Measurements from ENCODE around the gene KIF6. TPM values are rescaled to one million over a fixed set of nuclear protein-coding genes. Genes with fewer than 3 reads are reported as not detected.
A peak's percentile ranks its signal among the peaks of the same experiment; 100 is the strongest.
"Not testable (repeated sequence)": the region's sequence is repeated elsewhere in the genome, so short reads cannot be mapped to it uniquely, and the experiment has no call there.

KIF6 gene
- total and polyA plus RNA-seq, 5 donors: 0.25 to 1.4 (median 0.43) TPM

GRCh38 chr6:39516471-39516870, 208.7 kb downstream of the KIF6 start:
- Histone ChIP-seq H3K9me3 (ENCODE audit: control insufficient read depth, low read length) (no peaks in the 10 kb centered on the region), H3K27ac (ENCODE audit: low read length) (no peak overlapping the region), H3K4me1 (ENCODE audit: control insufficient read depth, insufficient read depth, low read length) (no peaks in the 10 kb centered on the region), H3K27me3 (ENCODE audit: control insufficient read depth, insufficient read depth) (no peaks in the 10 kb centered on the region), H3K4me3 (ENCODE audit: low read length) (no peak overlapping the region)
- ATAC-seq (no peak), DNase-seq (no peak)
- intact Hi-C loops (cut with DNase I): no loop called here

- no peaks in the 10 kb centered on the region for H3K9me3 ChIP-seq (ENCODE audit: control insufficient read depth, low read length)
- H3K4me1 ChIP-seq (ENCODE audit: control insufficient read depth, insufficient read depth, low read length): no peaks in the 10 kb centered on the region
- no peak overlapping the region for H3K27ac ChIP-seq (ENCODE audit: low read length)
- ATAC-seq (no peak), DNase-seq (no peak)
- 79% methylated on average over 4 of the region's 4 CpGs for WGBS
- intact Hi-C loops (cut with DNase I): no loop called here
- H3K4me3 ChIP-seq (ENCODE audit: low read length): no peak overlapping the region
- H3K27me3 ChIP-seq (ENCODE audit: control insufficient read depth, insufficient read depth): no peaks in the 10 kb centered on the region
These were observed 209.7 kb downstream of the KIF6 start for GRCh38 chr6:39515471-39515870.

DNA sequence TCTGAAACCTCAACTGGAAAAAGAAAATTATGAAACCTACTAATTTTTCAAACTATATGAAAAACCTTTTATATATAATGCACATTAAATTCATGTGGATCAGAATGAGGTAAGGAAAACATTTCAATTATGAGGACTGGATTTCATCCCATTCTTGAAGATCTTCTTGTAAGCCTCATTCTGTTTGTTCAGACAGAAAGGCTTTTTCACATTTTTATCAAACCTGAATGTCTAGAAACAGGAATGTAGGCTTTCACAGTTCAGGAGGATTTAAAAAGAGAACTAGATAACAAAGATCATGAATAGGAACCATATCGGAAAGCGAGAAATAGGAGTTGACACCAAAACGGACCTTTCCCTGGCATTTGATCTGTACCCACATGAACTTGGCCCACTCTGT, 210.2 kb downstream of the KIF6 start:
- DNase-seq (no peak), ATAC-seq (no peak)
- H3K27ac ChIP-seq (ENCODE audit: low read length): no peak overlapping the region
- H3K9me3 ChIP-seq (ENCODE audit: control insufficient read depth, low read length): no peaks in the 10 kb centered on the region
- H3K27me3 ChIP-seq (ENCODE audit: control insufficient read depth, insufficient read depth): no peaks in the 10 kb centered on the region
- WGBS: 69% methylated on average over 3 of the region's 3 CpGs
- intact Hi-C loops (cut with DNase I): no loop called here
- no peak overlapping the region for H3K4me3 ChIP-seq (ENCODE audit: low read length)
- H3K4me1 ChIP-seq (ENCODE audit: control insufficient read depth, insufficient read depth, low read length): no peaks in the 10 kb centered on the region

- H3K4me1 ChIP-seq (ENCODE audit: control insufficient read depth, insufficient read depth, low read length); DNase-seq; H3K27me3 ChIP-seq (ENCODE audit: control insufficient read depth, insufficient read depth); ATAC-seq; H3K27ac ChIP-seq (ENCODE audit: low read length); H3K9me3 ChIP-seq (ENCODE audit: control insufficient read depth, low read length); H3K4me3 ChIP-seq (ENCODE audit: low read length); intact Hi-C loops (cut with DNase I): not testable (repeated sequence)
- 89% methylated on average over 5 of the region's 5 CpGs for WGBS
These were observed 215.4 kb downstream of the KIF6 start for GRCh38 chr6:39509831-39510230.

- Histone ChIP-seq H3K27me3 (ENCODE audit: control insufficient read depth, insufficient read depth) (no peaks in the 10 kb centered on the region), H3K4me1 (ENCODE audit: control insufficient read depth, insufficient read depth, low read length) (no peaks in the 10 kb centered on the region), H3K9me3 (ENCODE audit: control insufficient read depth, low read length) (no peaks in the 10 kb centered on the region), H3K27ac (ENCODE audit: low read length) (no peak overlapping the region), H3K4me3 (ENCODE audit: low read length) (no peak overlapping the region)
- ATAC-seq (no peak), DNase-seq (peak in 1 of 3 donors; percentile 29)
- intact Hi-C loops (cut with DNase I): no loop called here
- 83% methylated on average over 9 of the region's 9 CpGs for WGBS
These were observed 216.7 kb downstream of the KIF6 start for GRCh38 chr6:39508515-39508914.

- Histone ChIP-seq H3K27me3 (ENCODE audit: control insufficient read depth, insufficient read depth) (no peaks in the 10 kb centered on the region), H3K4me1 (ENCODE audit: control insufficient read depth, insufficient read depth, low read length) (no peaks in the 10 kb centered on the region), H3K4me3 (ENCODE audit: low read length) (no peak overlapping the region), H3K9me3 (ENCODE audit: control insufficient read depth, low read length) (no peaks in the 10 kb centered on the region), H3K27ac (ENCODE audit: low read length) (no peak overlapping the region)
- ATAC-seq: no peak
- WGBS: 75% methylated on average over 3 of the region's 3 CpGs
- intact Hi-C loops (cut with DNase I): no loop called here
- no peak for DNase-seq
These were observed 217.7 kb downstream of the KIF6 start for GRCh38 chr6:39507331-39507998.

DNA sequence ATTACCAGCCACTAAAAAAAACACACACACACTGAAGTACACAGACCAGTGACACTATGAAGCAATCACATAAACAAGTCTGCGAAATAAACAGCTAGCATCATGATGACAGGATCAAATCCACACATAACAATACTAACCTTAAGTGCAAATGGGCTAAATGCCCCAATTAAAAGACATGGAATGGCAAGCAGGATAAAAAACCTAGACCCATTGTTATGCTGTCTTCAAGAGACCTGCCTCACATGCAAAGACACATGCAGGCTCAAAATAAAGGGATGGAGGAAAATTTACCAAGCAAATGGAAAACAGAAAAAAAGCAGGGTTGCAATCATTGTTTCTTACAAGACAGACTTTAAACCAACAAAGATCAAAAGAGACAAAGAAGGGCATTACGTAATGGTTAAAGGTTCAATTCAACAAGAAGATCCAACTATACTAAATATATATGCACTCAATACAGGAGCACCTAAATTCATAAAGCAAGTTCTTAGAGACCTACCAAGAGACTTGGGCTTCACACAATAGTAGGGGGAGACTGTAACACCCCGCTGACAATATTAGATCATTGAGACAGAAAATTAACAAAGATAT, 222.7 kb downstream of the KIF6 start:
- 90% methylated on average over 3 of the region's 3 CpGs for WGBS
- H3K4me1 ChIP-seq (ENCODE audit: control insufficient read depth, insufficient read depth, low read length); ATAC-seq; DNase-seq; H3K9me3 ChIP-seq (ENCODE audit: control insufficient read depth, low read length); intact Hi-C loops (cut with DNase I); H3K27me3 ChIP-seq (ENCODE audit: control insufficient read depth, insufficient read depth); H3K4me3 ChIP-seq (ENCODE audit: low read length); H3K27ac ChIP-seq (ENCODE audit: low read length): not testable (repeated sequence)

DNA sequence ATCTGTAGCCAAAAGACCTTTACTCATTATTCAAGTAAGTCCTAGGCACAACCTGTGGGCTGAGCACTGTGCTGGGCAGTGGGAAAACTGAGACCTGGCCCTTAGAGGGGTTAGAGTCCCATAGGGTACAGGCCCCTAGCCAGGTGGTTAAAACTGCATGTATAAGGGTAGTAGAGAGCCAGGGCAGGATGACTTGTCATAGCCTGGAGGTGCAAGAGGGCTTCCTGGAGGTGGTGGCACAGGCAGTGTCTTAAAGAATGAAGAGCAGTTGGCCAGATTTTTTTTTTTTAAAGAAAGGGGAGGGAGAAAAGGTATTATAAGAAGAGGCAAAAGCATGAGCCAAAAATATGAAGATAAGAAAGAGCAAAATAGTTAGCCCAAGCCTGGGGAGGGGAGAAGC, 226.2 kb downstream of the KIF6 start:
- DNase-seq (no peak), ATAC-seq (no peak)
- Histone ChIP-seq H3K27ac (ENCODE audit: low read length) (no peak overlapping the region), H3K4me1 (ENCODE audit: control insufficient read depth, insufficient read depth, low read length) (no peaks in the 10 kb centered on the region), H3K27me3 (ENCODE audit: control insufficient read depth, insufficient read depth) (no peaks in the 10 kb centered on the region), H3K4me3 (ENCODE audit: low read length) (no peak overlapping the region), H3K9me3 (ENCODE audit: control insufficient read depth, low read length) (no peaks in the 10 kb centered on the region)
- intact Hi-C loops (cut with DNase I): no loop called here

DNA sequence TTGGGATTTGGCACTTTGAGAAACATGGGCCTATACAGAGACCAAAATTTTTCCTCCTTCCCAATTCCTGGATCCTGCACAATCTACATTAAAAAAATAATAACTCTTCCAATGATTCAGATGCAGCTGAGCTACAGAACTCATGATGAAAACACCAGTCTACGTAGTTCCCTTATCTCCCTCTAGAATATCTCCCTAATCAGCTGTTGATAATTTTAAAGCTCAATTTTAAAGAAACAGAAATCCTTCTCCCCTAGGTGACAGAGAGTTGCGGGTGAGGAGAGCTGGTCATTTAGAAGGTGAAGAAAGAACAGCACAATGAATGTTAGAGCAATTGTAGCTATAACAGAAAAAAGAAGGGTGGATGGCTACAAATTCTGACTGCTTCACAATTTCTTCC, 227.1 kb downstream of the KIF6 start:
- DNase-seq (no peak), ATAC-seq (no peak)
- H3K4me1 ChIP-seq (ENCODE audit: control insufficient read depth, insufficient read depth, low read length): no peaks in the 10 kb centered on the region
- 60% methylated on average over 2 of the region's 2 CpGs for WGBS
- intact Hi-C loops (cut with DNase I): no loop called here
- no peak overlapping the region for H3K4me3 ChIP-seq (ENCODE audit: low read length)
- no peaks in the 10 kb centered on the region for H3K9me3 ChIP-seq (ENCODE audit: control insufficient read depth, low read length)
- no peak overlapping the region for H3K27ac ChIP-seq (ENCODE audit: low read length)
- no peaks in the 10 kb centered on the region for H3K27me3 ChIP-seq (ENCODE audit: control insufficient read depth, insufficient read depth)

DNA sequence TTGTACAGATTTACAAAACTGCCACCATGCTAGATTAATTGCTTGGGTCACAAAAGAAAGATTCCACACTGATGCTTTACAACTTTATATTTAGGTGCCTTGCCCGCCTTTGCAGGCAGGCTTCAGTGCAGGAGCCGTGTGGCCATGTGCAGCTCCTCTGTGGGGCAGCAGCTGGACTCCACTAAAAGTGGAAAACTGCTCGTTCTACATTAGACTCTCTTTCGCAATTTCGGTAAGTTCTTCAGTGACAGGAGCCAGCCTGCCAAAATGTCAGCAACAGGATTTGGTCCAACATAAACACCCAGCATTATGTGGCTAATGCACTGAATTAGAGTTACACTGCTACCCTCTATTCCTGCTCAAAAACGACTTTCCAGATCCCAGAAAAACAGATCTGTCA, 228.3 kb downstream of the KIF6 start:
- Histone ChIP-seq H3K4me3 (ENCODE audit: low read length) (no peak overlapping the region), H3K9me3 (ENCODE audit: control insufficient read depth, low read length) (no peaks in the 10 kb centered on the region), H3K27me3 (ENCODE audit: control insufficient read depth, insufficient read depth) (no peaks in the 10 kb centered on the region), H3K27ac (ENCODE audit: low read length) (no peak overlapping the region), H3K4me1 (ENCODE audit: control insufficient read depth, insufficient read depth, low read length) (no peaks in the 10 kb centered on the region)
- DNase-seq (peak; percentile 72 to 85 (median 79)), ATAC-seq (peak; percentile 86 to 92)
- intact Hi-C loops (cut with DNase I): no loop called here
- WGBS: 36% methylated on average over 6 of the region's 6 CpGs

DNA sequence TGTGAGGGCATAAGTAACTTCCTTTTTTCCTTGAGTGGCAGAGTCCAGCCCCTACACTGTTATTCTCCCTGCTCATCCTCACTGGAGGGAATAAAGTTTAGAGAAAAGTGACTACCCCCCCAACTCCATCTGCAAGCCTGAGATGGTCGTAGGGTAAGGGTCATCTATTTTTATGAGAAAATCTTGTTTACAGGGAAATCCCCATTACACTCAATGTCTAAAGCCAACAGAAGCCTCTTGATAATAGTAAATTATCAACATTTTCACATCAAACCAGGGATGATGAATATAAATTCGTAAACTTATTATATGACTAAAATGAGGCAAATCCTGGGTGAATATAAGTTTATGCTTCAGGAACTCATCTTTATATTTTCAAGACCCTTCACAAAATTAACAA, 228.8 kb downstream of the KIF6 start:
- Histone ChIP-seq H3K27me3 (ENCODE audit: control insufficient read depth, insufficient read depth) (no peaks in the 10 kb centered on the region), H3K4me1 (ENCODE audit: control insufficient read depth, insufficient read depth, low read length) (no peaks in the 10 kb centered on the region), H3K27ac (ENCODE audit: low read length) (no peak overlapping the region), H3K4me3 (ENCODE audit: low read length) (no peak overlapping the region), H3K9me3 (ENCODE audit: control insufficient read depth, low read length) (no peaks in the 10 kb centered on the region)
- DNase-seq (no peak), ATAC-seq (no peak)
- intact Hi-C loops (cut with DNase I): no loop called here
- 43% methylated on average over 2 of the region's 2 CpGs for WGBS

- no peak overlapping the region for H3K27ac ChIP-seq (ENCODE audit: low read length)
- ATAC-seq: no peak
- 78% methylated on average over 3 of the region's 3 CpGs for WGBS
- no peaks in the 10 kb centered on the region for H3K9me3 ChIP-seq (ENCODE audit: control insufficient read depth, low read length)
- intact Hi-C loops (cut with DNase I): no loop called here
- no peak overlapping the region for H3K4me3 ChIP-seq (ENCODE audit: low read length)
- DNase-seq: no peak
- no peaks in the 10 kb centered on the region for H3K4me1 ChIP-seq (ENCODE audit: control insufficient read depth, insufficient read depth, low read length)
- no peaks in the 10 kb centered on the region for H3K27me3 ChIP-seq (ENCODE audit: control insufficient read depth, insufficient read depth)
These were observed 229.6 kb downstream of the KIF6 start for GRCh38 chr6:39495640-39496039.

Data from right cardiac atrium (tissue), 5 donors.